ENCODE data around the gene NPHP1. TPM values are rescaled to one million over a fixed set of nuclear protein-coding genes. Genes with fewer than 3 reads are reported as not detected.
"Not testable (repeated sequence)": the region's sequence is repeated elsewhere in the genome, so short reads cannot be mapped to it uniquely, and the experiment has no call there.

NPHP1 gene
- total RNA-seq, 2 donors from 2014 or later: 3.1 to 4.0 TPM

GRCh38 chr2:110215091-110215490 lies 10.3 kb upstream of the NPHP1 start:
- H3K27ac ChIP-seq: no peak overlapping the region

GRCh38 chr2:110213522-110213921 lies 8.7 kb upstream of the NPHP1 start:
- not testable (repeated sequence) for H3K9me3 ChIP-seq; H3K27ac ChIP-seq; H3K27me3 ChIP-seq; H3K4me3 ChIP-seq; DNase-seq (ENCODE audit: low spot score); H3K36me3 ChIP-seq
- peaks cover 0 to 15% of the 10 kb centered on the region in 2 donors for H3K4me1 ChIP-seq

More at GRCh38 chr2:110215091-110215490, 10.3 kb upstream of the NPHP1 start:
- Histone ChIP-seq H3K4me3 (no peak overlapping the region), H3K27me3 (no peaks in the 10 kb centered on the region), H3K36me3 (no peaks in the 10 kb centered on the region), H3K9me3 (peaks cover 0 to 3% of the 10 kb centered on the region in 2 donors), H3K4me1 (peaks cover 0 to 15% of the 10 kb centered on the region in 2 donors)
- no peak for DNase-seq (ENCODE audit: low spot score)
- TF ChIP-seq, protein P1, sequence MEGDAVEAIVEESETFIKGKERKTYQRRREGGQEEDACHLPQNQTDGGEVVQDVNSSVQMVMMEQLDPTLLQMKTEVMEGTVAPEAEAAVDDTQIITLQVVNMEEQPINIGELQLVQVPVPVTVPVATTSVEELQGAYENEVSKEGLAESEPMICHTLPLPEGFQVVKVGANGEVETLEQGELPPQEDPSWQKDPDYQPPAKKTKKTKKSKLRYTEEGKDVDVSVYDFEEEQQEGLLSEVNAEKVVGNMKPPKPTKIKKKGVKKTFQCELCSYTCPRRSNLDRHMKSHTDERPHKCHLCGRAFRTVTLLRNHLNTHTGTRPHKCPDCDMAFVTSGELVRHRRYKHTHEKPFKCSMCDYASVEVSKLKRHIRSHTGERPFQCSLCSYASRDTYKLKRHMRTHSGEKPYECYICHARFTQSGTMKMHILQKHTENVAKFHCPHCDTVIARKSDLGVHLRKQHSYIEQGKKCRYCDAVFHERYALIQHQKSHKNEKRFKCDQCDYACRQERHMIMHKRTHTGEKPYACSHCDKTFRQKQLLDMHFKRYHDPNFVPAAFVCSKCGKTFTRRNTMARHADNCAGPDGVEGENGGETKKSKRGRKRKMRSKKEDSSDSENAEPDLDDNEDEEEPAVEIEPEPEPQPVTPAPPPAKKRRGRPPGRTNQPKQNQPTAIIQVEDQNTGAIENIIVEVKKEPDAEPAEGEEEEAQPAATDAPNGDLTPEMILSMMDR (IDR thresholded peaks at IDR 0.05): no peak

GRCh38 chr2:110211938-110212858 lies 7.4 kb upstream of the NPHP1 start, which contains the start of gene MTLN:
TSS of gene MTLN (minus strand) at chr2:110212547. CDS start at chr2:110212525, 22 bp downstream.
- Histone ChIP-seq H3K4me3 (peak within 1 kb of the TSS; percentile 64 to 79), H3K9me3 (peaks cover 0 to 3% of the 10 kb centered on the region in 2 donors), H3K27ac (peak within 1 kb of the TSS; percentile 84 to 90), H3K4me1 (peaks cover 0 to 15% of the 10 kb centered on the region in 2 donors), H3K27me3 (no peaks in the 10 kb centered on the region), H3K36me3 (no peaks in the 10 kb centered on the region)
- TF ChIP-seq, protein P1 (IDR thresholded peaks at IDR 0.05): peak in 1 of 2 donors; percentile 34
- DNase-seq (ENCODE audit: low spot score): peak; percentile 68

DNA sequence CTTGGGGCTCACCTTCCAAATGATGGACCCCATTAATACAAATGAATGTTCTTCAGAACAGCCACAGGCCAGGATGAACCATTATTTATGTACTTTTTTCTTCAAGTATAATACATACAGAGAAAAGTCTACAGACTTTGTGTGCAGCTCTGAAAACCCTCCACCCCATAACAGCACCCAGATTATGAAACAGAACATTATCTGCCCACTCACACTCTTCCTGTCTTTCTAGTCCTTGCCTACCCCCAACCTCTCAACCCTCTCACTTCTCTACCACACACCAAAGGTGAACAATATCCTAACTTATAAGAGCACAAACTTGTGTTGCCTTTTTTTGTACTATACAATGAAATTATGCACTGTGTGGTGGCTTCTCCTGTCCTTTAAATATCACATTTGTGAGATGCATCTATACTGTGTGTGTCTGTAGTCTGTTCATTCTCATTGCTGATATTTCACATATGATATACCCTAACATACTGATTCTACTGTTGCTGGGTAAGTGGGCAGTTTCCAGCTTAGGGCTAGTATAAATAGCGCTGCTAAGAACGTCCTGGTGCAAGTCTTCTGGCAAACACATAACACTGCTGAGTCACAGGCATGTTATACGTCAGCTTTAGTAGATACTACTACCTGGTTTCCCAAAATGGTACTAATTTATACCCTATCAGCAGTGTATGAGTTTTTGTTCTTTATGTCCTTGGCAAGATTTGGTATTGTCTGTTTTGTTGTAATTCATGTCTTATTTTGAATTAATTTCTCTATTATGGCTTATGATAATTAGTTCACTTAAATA lies 1.0 kb upstream of the NPHP1 start:
- Histone ChIP-seq H3K27ac (peak overlapping the region; percentile 61 to 78), H3K27me3 (no peaks in the 10 kb centered on the region), H3K4me1 (peaks cover 0 to 19% of the 10 kb centered on the region in 2 donors), H3K4me3 (no peak overlapping the region), H3K9me3 (no peaks in the 10 kb centered on the region), H3K36me3 (no peaks in the 10 kb centered on the region)
- TF ChIP-seq, protein P1 (IDR thresholded peaks at IDR 0.05): no peak
- no peak for DNase-seq (ENCODE audit: low spot score)

GRCh38 chr2:110198016-110198415 lies 6.8 kb downstream of the NPHP1 start:
- no peak overlapping the region for H3K27ac ChIP-seq
- H3K27me3 ChIP-seq: no peaks in the 10 kb centered on the region
- H3K36me3 ChIP-seq: no peaks in the 10 kb centered on the region
- no peak for DNase-seq (ENCODE audit: low spot score)
- H3K9me3 ChIP-seq: no peaks in the 10 kb centered on the region
- H3K4me3 ChIP-seq: no peak overlapping the region
- H3K4me1 ChIP-seq: no peaks in the 10 kb centered on the region
- TF ChIP-seq, protein P1 (IDR thresholded peaks at IDR 0.05): no peak

- no peak overlapping the region for H3K27ac ChIP-seq
Observed at GRCh38 chr2:110197452-110197851, 7.4 kb downstream of the NPHP1 start.

DNA sequence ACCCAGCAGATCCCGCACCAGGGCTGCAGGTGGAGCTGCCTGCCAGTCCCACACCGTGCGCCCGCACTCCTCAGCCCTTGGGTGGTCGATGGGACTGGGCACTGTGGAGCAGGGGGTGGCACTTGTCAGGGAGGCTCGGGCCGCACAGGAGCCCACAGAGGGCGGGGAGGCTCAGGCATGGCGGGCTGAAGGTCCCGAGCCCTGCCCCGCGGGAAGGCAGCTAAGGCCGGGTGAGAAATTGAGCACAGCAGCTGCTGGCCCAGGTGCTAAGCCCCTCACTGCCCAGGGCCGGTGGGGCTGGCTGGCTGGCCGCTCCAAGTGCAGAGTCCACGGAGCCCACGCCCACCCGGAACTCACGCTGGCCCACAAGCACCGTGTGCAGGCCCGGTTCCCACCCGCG lies 14.6 kb downstream of the NPHP1 start:
- not testable (repeated sequence) for H3K36me3 ChIP-seq; H3K4me1 ChIP-seq; DNase-seq (ENCODE audit: low spot score); H3K27me3 ChIP-seq; H3K27ac ChIP-seq; H3K4me3 ChIP-seq; H3K9me3 ChIP-seq

More at GRCh38 chr2:110197452-110197851, 7.4 kb downstream of the NPHP1 start:
- no peak for DNase-seq (ENCODE audit: low spot score)
- TF ChIP-seq, protein P1 (IDR thresholded peaks at IDR 0.05): no peak
- no peaks in the 10 kb centered on the region for H3K27me3 ChIP-seq
- H3K4me3 ChIP-seq: no peak overlapping the region
- no peaks in the 10 kb centered on the region for H3K9me3 ChIP-seq
- no peaks in the 10 kb centered on the region for H3K36me3 ChIP-seq
- no peaks in the 10 kb centered on the region for H3K4me1 ChIP-seq

Measured in right atrium auricular region (tissue), 2 donors.